ENCODE data around the gene PSMF1. TPM values are rescaled to one million over a fixed set of nuclear protein-coding genes. Genes with fewer than 3 reads are reported as not detected.

Gene PSMF1
- total and polyA plus RNA-seq, 2 donors (not counting 3 experiments of a cell fraction or from before 2014, with no cell fraction given) = 142 to 354 TPM

GRCh38 chr20:1154691-1155090, 36.3 kb downstream of the PSMF1 start:
- Histone ChIP-seq H4K20me1 (replicated peaks; ENCODE audit: control insufficient read depth, extremely low read depth, insufficient read depth, low read length) (no peaks in the 10 kb centered on the region), H3K9me1 (replicated peaks; ENCODE audit: control insufficient read depth, extremely low read depth, insufficient read depth, low read length) (no peaks in the 10 kb centered on the region), H2AFZ (ENCODE audit: low read depth, low read length) (no peak overlapping the region), H3K27ac (ENCODE audit: insufficient read depth, low read depth, low read length) (no peak overlapping the region), H3K27me3 (ENCODE audit: control insufficient read depth in 2 of 2, insufficient read depth in 2 of 2, low read length in 2 of 2) (no peaks in the 10 kb centered on the region), H3K36me3 (ENCODE audit: control insufficient read depth in 2 of 2, extremely low read depth in 1 of 2, insufficient read depth in 2 of 2, low read length in 2 of 2) (peaks cover 0 to 5% of the 10 kb centered on the region in 2 experiments), H3K4me2 (ENCODE audit: insufficient read depth, low read length) (no peak overlapping the region), H3K4me3 (replicated peaks in 1 of 3; ENCODE audit: insufficient read depth in 1 of 3, low read depth in 1 of 3, low read length in 3 of 3) (no peak overlapping the region), H3K9me3 (replicated peaks; ENCODE audit: control insufficient read depth, insufficient read depth, low read length) (no peaks in the 10 kb centered on the region), H3K9ac (replicated peaks; ENCODE audit: extremely low read depth, insufficient read depth, low read length) (no peak overlapping the region), H3K4me1 (ENCODE audit: control insufficient read depth, extremely low read depth, insufficient read depth, low read length) (no peaks in the 10 kb centered on the region), H3K79me2 (ENCODE audit: control insufficient read depth, insufficient read depth, low read length) (no peaks in the 10 kb centered on the region)
- no peak for TF ChIP-seq FOS (IDR thresholded peaks at IDR 0.05; ENCODE audit: borderline replicate concordance, insufficient read depth, low read length)
- no peak for TF ChIP-seq MAX (IDR thresholded peaks at IDR 0.05; ENCODE audit: insufficient read depth, insufficient read length)
- DNase-seq (ENCODE audit: low read depth, low spot score) = no peak
- intact Hi-C loops (cut with micrococcal nuclease) (no loop called here), dilution Hi-C loops (cut with MboI; ENCODE audit: extremely low pct_ligation_motif_present, low sequenced_read_pairs) (no loop called here)
- FAIRE-seq = no peak
- BruUV-seq (replicated peaks) = no TSS peak
- ChIA-PET POLR2A (no interaction called here), CTCF (interaction anchor here (1.0 to 1.2 kb wide), 2 partner anchors 9 to 31 kb away, joined by 3 read pairs; no protein-coding TSS in a partner anchor)

GRCh38 chr20:1155342-1155741, 36.9 kb downstream of the PSMF1 start:
- Histone ChIP-seq H3K9ac (replicated peaks; ENCODE audit: extremely low read depth, insufficient read depth, low read length) (no peak overlapping the region), H3K79me2 (ENCODE audit: control insufficient read depth, insufficient read depth, low read length) (no peaks in the 10 kb centered on the region), H3K4me3 (replicated peaks in 1 of 3; ENCODE audit: insufficient read depth in 1 of 3, low read depth in 1 of 3, low read length in 3 of 3) (no peak overlapping the region), H3K4me2 (ENCODE audit: insufficient read depth, low read length) (no peak overlapping the region), H4K20me1 (replicated peaks; ENCODE audit: control insufficient read depth, extremely low read depth, insufficient read depth, low read length) (no peaks in the 10 kb centered on the region), H3K9me1 (replicated peaks; ENCODE audit: control insufficient read depth, extremely low read depth, insufficient read depth, low read length) (no peaks in the 10 kb centered on the region), H3K4me1 (ENCODE audit: control insufficient read depth, extremely low read depth, insufficient read depth, low read length) (no peaks in the 10 kb centered on the region), H3K9me3 (replicated peaks; ENCODE audit: control insufficient read depth, insufficient read depth, low read length) (no peaks in the 10 kb centered on the region), H3K27ac (ENCODE audit: insufficient read depth, low read depth, low read length) (no peak overlapping the region), H2AFZ (ENCODE audit: low read depth, low read length) (no peak overlapping the region), H3K27me3 (ENCODE audit: control insufficient read depth in 2 of 2, insufficient read depth in 2 of 2, low read length in 2 of 2) (no peaks in the 10 kb centered on the region), H3K36me3 (ENCODE audit: control insufficient read depth in 2 of 2, extremely low read depth in 1 of 2, insufficient read depth in 2 of 2, low read length in 2 of 2) (peaks cover 0 to 5% of the 10 kb centered on the region in 2 experiments)
- intact Hi-C loops (cut with micrococcal nuclease) = no loop called here
- ChIA-PET POLR2A (no interaction called here), CTCF (interaction anchor here (1.0 to 1.2 kb wide), 2 partner anchors 8 to 30 kb away, joined by 3 read pairs; no protein-coding TSS in a partner anchor)
- FAIRE-seq (no peak), DNase-seq (ENCODE audit: low read depth, low spot score) (no peak)
- no peak for TF ChIP-seq FOS (IDR thresholded peaks at IDR 0.05; ENCODE audit: borderline replicate concordance, insufficient read depth, low read length)
- TF ChIP-seq JUN (IDR thresholded peaks at IDR 0.05; ENCODE audit: borderline replicate concordance, insufficient read depth, insufficient read length, low read depth) = no peak
- TF ChIP-seq GATA2 (IDR thresholded peaks at IDR 0.05; ENCODE audit: insufficient read depth, insufficient read length, low read depth, low read length) = no peak
- no peak for TF ChIP-seq EZH2 (IDR thresholded peaks at IDR 0.05; ENCODE audit: borderline replicate concordance, low read depth, low read length, severe bottlenecking)
- TF ChIP-seq POLR2A (IDR thresholded peaks at IDR 0.05; ENCODE audit: low read depth, low read length) = no peak
- TF ChIP-seq MYC (IDR thresholded peaks at IDR 0.05; ENCODE audit: low read depth, low read length) = no peak
- TF ChIP-seq POLR2AphosphoS5 (IDR thresholded peaks at IDR 0.05; ENCODE audit: insufficient read depth, low read depth, low read length) = no peak
- TF ChIP-seq CTCF (IDR thresholded peaks at IDR 0.05; ENCODE audit: extremely low read depth in 1 of 2, insufficient read depth in 1 of 2, low read depth in 1 of 2, low read length in 2 of 2) = no peak
- no peak for TF ChIP-seq MAX (IDR thresholded peaks at IDR 0.05; ENCODE audit: insufficient read depth, insufficient read length)
- dilution Hi-C loops (cut with MboI; ENCODE audit: extremely low pct_ligation_motif_present, low sequenced_read_pairs) = no loop called here
- BruUV-seq (replicated peaks) = no TSS peak

All from endothelial cell of umbilical vein (primary cell).